ENCODE measurements around the gene ACTN3.

- TF ChIP-seq CREM (CRISPR knock-in tag; IDR thresholded peaks at IDR 0.05) (no peak), CTCF (IDR thresholded peaks at IDR 0.05) (peak; percentile 82), STAT6 (CRISPR knock-in tag; conservative IDR thresholded peaks at IDR 0.05; ENCODE audit: low read depth) (no peak), ZBTB21 (CRISPR knock-in tag; IDR thresholded peaks at IDR 0.05; ENCODE audit: borderline replicate concordance) (no peak)
Measured at GRCh38 chr11:66579017-66579606, 32.4 kb downstream of the ACTN3 start.
